Thymus (tissue), 11 donors: Measurements from ENCODE around the gene CYB561D1. TPM values are rescaled to one million over a fixed set of nuclear protein-coding genes. Genes with fewer than 3 reads are reported as not detected.
A peak's percentile ranks its signal among the peaks of the same experiment; 100 is the strongest.

ENCODE experiments used
- DNase-seq, 9 donors: peaks; one replicate each; pipeline ENCODE4 v3.0.0-alpha.2; 2013; ENCODE audit warnings: low spot score in 9 of 9, low read depth in 6 of 9, missing footprints in 1 of 9
- H3K27ac ChIP-seq, 2 donors: one replicate each; pipeline ENCODE4 v1.5.1; 2013; ENCODE audit warnings: control low read depth in 1 of 2, low read depth in 1 of 2, low read length in 1 of 2, mild to moderate bottlenecking in 1 of 2, moderate library complexity in 1 of 2
- H3K27me3 ChIP-seq, 2 donors: one replicate each; pipeline ENCODE4 v1.5.1; 2013; ENCODE audit warnings: low read length in 1 of 2; ENCODE audit not compliant: control insufficient read depth in 2 of 2, insufficient read depth in 1 of 2
- H3K36me3 ChIP-seq, 2 donors: one replicate each; pipeline ENCODE4 v1.5.1; 2013; ENCODE audit warnings: low read length in 1 of 2, mild to moderate bottlenecking in 1 of 2, moderate library complexity in 1 of 2; ENCODE audit not compliant: control insufficient read depth in 2 of 2, insufficient read depth in 2 of 2
- H3K4me1 ChIP-seq, 2 donors: one replicate each; pipeline ENCODE4 v1.5.1; 2013; ENCODE audit warnings: low read length in 2 of 2; ENCODE audit not compliant: control insufficient read depth in 2 of 2, insufficient read depth in 2 of 2
- H3K4me3 ChIP-seq, 2 donors: one replicate each; pipeline ENCODE4 v1.5.1; 2013; ENCODE audit warnings: low read length in 2 of 2, control low read depth in 1 of 2, mild to moderate bottlenecking in 1 of 2
- H3K9me3 ChIP-seq, 2 donors: one replicate each; pipeline ENCODE4 v1.5.1; 2013; ENCODE audit warnings: low read length in 1 of 2, mild to moderate bottlenecking in 1 of 2; ENCODE audit not compliant: control insufficient read depth in 2 of 2, insufficient read depth in 1 of 2
- WGBS: extraction: QIAGEN DNeasy Blood & Tissue Kit; methylation state at CpG from one replicate; pipeline ENCODE4 v1.1.7; 2013; 5-methylcytosine and 5-hydroxymethylcytosine counted together
- polyA plus RNA-seq: library from polyadenylated mRNA; stranded (reverse); fragments of 200-250 nt; gene quantifications from one replicate; pipeline ENCODE4 v1.2.3, GENCODE V29; 2013
- total RNA-seq: library from RNA; stranded (reverse); fragments of 120-200 nt; gene quantifications from one replicate; pipeline ENCODE4 v1.2.4, GENCODE V29; 2013
- donor health status: healthy.

The CYB561D1 gene
- total and polyA plus RNA-seq, 2 donors, result 3.3 to 9.4 TPM

DNA sequence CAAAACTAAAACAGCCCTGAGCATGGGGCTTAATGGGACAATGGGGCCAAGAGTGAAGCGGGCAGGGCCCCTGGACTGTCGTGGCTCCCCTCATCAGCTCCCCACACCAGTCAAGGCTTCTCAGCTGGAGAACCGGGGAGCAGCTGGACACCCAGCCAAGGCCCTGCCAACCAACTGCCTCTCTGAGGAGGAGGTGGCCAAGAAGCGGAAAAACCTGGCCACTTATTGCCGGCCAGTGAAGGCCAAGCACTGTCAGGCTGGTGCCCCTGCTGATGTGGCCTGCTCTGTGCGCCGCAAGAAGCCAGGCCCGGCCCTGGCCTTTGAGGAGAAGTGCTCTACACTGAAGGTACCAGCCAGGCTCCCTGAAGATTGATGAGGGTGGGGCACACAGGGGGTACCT lies 2.5 kb upstream of the CYB561D1 start:
- Histone ChIP-seq H3K4me3 (no peak overlapping the region), H3K9me3 (no peaks in the 10 kb centered on the region), H3K4me1 (peaks cover 7 to 25% of the 10 kb centered on the region in 2 donors), H3K36me3 (peaks cover 51 to 59% of the 10 kb centered on the region in 2 donors), H3K27ac (no peak overlapping the region), H3K27me3 (no peaks in the 10 kb centered on the region)
- WGBS, result 96% methylated on average over 8 of the region's 8 CpGs
- DNase-seq, result no peak

DNA sequence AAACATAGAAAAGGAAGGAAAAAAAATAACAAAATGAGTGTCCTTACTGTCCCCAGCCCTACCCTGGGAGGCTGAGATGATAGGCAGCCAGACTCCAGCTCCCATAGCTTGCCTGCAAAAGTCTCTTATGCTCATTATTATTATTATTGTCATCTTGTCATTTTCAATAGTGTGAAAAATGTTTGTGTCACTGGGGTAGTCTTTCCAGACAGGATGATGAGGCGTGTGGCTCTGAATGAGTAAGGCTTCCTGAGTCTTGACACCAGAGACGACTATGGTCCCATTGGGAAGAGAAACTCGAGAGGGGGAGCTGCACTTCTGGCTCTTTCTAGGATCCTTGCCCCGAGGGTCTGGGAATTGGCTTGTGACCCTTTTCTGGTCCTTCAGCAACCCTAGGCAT lies 1.1 kb upstream of the CYB561D1 start:
- H3K27me3 ChIP-seq, result no peaks in the 10 kb centered on the region
- no peak overlapping the region for H3K27ac ChIP-seq
- no peak for DNase-seq
- no peak overlapping the region for H3K4me3 ChIP-seq
- H3K36me3 ChIP-seq, result peaks cover 55 to 63% of the 10 kb centered on the region in 2 donors
- H3K9me3 ChIP-seq, result no peaks in the 10 kb centered on the region
- WGBS, result 97% methylated on average over 4 of the region's 4 CpGs
- H3K4me1 ChIP-seq, result peaks cover 7 to 37% of the 10 kb centered on the region in 2 donors

DNA sequence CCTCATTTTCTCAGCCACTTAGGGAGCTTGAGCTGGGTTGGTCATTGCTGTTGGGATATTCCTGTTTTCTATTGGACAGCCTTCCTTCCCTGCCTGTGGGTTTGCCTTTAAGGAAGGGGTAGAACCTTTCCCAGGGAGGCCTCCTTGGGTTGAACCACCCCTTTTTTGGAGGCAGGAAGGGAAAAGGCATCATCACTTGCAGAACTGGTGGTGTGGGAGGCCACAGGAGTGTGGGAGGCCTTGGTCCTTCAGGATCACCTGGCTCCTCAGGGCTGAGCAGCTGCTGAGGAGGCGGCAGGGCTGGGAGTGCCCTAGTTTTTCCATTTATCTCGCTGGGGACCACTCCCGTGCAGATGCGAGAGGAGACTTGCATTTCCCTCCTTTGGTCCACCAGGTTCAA lies 667 bp upstream of the CYB561D1 start:
- Histone ChIP-seq H3K27me3 (no peaks in the 10 kb centered on the region), H3K36me3 (peaks cover 55 to 63% of the 10 kb centered on the region in 2 donors), H3K4me3 (no peak overlapping the region), H3K4me1 (peaks cover 12 to 42% of the 10 kb centered on the region in 2 donors), H3K27ac (no peak overlapping the region), H3K9me3 (no peaks in the 10 kb centered on the region)
- no peak for DNase-seq
- 95% methylated on average over 4 of the region's 4 CpGs for WGBS

DNA sequence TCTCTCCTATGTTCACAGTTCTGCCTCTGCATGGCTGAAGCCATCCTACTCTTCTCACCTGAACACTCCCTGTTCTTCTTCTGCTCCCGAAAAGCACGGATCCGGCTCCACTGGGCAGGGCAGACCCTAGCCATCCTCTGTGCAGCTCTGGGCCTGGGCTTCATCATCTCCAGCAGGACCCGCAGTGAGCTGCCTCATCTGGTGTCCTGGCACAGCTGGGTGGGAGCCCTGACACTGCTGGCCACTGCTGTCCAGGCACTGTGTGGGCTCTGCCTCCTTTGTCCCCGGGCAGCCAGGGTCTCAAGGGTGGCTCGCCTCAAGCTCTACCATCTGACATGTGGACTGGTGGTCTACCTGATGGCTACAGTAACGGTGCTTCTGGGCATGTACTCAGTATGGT lies 1.8 kb downstream of the CYB561D1 start:
- DNase-seq, result no peak

DNA sequence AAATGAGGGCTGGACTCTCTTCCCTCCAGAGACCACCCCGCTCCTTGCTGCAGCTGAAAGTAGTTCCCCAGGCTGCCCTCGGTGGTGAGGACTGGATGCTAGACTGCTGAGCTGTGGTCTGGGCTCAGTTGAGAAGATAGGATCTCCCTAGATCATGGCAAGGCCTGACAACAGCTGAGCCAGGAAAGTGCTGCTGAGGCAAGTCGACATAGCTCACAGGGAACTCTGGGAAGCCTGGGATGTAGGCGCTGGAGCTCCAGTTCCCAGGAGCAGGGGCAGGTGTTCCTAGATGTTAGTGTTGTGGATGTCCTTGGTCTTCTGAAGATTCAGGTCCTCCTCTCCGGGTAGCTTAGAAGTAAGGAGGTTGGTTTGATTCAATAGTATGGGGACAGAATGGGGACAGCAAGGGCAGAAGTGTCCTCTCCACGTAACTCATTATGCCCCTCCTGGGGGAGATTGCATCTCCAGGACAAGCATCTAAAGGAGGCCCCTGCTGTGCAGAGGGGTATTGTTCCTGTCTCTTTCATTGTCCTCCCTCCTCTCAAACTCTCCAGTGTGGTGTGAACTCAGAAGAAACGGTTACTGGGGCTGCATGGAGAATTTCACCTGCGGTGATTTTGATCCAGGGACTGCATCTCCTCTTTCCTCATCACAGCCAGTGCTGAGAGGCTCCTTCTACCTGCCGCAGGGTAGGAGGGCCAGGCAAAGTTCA lies 3.7 kb downstream of the CYB561D1 start:
- Histone ChIP-seq H3K27me3 (no peaks in the 10 kb centered on the region), H3K27ac (peak overlapping the region; percentile 26 to 75), H3K4me1 (peaks cover 45 to 80% of the 10 kb centered on the region in 2 donors), H3K9me3 (no peaks in the 10 kb centered on the region), H3K4me3 (no peak overlapping the region), H3K36me3 (peaks cover 36 to 41% of the 10 kb centered on the region in 2 donors)
- no peak for DNase-seq
- 85% methylated on average over 9 of the region's 9 CpGs for WGBS

More for the DNA sequence above, 1.8 kb downstream of the CYB561D1 start:
- WGBS, result 97% methylated on average over 7 of the region's 7 CpGs
- Histone ChIP-seq H3K27ac (no peak overlapping the region), H3K9me3 (no peaks in the 10 kb centered on the region), H3K27me3 (no peaks in the 10 kb centered on the region), H3K36me3 (peaks cover 46 to 51% of the 10 kb centered on the region in 2 donors), H3K4me3 (no peak overlapping the region), H3K4me1 (peaks cover 30 to 64% of the 10 kb centered on the region in 2 donors)

DNA sequence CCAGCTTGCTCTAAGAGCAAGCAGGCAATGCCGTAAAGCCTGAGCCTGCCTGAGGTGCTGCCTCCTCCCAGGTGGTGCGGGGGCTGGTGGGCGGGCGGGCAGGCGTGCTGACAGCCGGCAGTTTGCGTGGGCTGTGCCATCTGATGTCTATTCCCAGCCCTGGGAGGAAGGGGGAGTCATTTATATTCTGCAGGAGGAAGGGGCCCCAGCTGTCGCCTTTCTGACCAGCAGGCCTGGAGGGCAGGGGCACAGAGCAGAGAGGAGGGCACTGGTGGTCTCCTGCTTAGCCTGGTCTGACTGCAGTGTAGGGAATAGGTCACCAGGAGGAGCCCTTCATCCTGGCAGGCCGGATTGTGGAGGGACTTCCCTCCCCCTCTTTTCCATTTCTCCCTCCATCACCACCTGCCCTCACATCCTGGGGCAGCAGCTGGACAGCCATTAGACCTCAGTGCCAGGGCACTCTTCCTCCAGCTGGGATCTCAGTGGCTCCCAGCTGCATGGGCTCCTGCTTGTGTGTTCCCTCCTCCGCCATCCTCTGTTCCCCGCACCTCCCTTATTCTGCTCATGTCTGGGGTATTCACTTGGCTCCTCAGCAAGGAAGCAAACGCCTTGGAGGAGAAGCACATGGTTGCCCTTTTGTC lies 4.4 kb downstream of the CYB561D1 start:
- 91% methylated on average over 12 of the region's 12 CpGs for WGBS
- no peaks in the 10 kb centered on the region for H3K9me3 ChIP-seq
- peaks cover 48 to 84% of the 10 kb centered on the region in 2 donors for H3K4me1 ChIP-seq
- H3K4me3 ChIP-seq, result no peak overlapping the region
- peak overlapping the region; percentile 26 to 75 for H3K27ac ChIP-seq
- peaks cover 36 to 41% of the 10 kb centered on the region in 2 donors for H3K36me3 ChIP-seq
- H3K27me3 ChIP-seq, result no peaks in the 10 kb centered on the region
- DNase-seq, result peak in 2 of 9 donors; percentile 59 to 60

DNA sequence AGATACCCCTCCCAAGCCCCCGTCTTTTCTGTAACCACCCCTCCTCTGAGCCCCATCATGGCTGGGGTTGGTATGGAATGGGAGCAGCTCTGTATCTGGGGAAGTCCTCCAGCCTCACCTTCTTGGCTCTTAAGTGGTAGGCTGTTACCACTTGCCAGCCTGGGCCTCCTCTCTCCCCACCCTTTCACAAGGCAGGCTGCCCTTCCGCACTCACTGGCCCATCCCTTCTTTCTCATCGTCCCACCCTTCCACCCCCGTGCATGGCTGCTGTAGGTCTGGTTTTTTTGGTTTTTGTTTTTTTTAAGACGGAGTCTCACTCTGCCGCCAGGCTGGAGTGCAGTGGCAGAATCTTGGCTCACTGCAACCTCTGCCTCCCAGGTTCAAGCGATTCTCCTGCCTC lies 5.2 kb downstream of the CYB561D1 start:
- Histone ChIP-seq H3K4me1 (peaks cover 50 to 86% of the 10 kb centered on the region in 2 donors), H3K4me3 (no peak overlapping the region), H3K36me3 (peaks cover 36 to 41% of the 10 kb centered on the region in 2 donors), H3K27ac (no peak overlapping the region), H3K9me3 (no peaks in the 10 kb centered on the region), H3K27me3 (no peaks in the 10 kb centered on the region)
- WGBS, result 93% methylated on average over 7 of the region's 7 CpGs
- DNase-seq, result no peak

DNA sequence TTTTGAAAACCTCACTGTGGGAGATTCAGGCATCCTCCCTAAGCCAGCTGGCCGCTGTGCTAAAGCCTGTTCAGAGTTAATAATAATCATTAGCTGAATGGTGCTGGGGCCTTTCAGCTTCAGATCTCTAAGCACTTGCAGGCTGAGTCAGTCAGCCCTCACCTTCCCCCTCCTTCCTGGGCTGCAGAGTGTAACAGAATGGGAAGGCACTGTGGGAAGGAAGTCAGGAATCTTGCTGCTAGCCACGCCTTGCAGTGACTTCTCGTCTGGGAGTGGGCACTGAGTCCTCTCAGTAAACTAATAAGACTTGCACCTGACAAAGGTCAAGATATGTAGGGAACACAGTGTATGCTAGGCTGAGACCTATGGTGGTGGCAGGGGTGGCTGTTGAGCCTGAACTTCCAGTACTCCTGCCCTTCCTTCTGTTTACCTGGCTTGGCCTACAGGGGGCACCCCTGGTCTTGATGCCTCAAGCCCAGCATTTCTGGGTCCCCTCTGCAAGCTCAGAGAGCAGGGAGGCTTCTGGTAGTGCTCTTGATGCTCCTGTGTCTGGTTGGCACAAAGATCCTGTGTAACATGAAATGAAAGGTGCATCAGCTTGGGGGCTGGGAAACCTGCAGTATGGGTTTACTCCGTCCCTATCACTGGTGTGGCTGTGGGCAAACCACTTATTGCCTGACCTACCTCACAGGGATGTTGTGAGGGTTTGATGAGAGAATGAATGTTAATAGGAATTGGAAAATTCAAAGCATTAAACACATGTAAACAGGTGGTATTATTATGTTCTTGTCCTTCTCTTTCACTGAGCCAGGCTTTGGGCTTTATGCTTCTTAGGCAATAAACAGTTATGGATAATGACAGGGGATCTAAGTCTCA lies 6.0 kb downstream of the CYB561D1 start:
- DNase-seq, result peak in 5 of 9 donors; percentile 62 to 87 (median 73)
- H3K27ac ChIP-seq, result peak overlapping the region; percentile 10 to 99

More for the DNA sequence above, 6.0 kb downstream of the CYB561D1 start:
- H3K9me3 ChIP-seq, result no peaks in the 10 kb centered on the region
- peaks cover 40 to 41% of the 10 kb centered on the region in 2 donors for H3K36me3 ChIP-seq
- peaks cover 52 to 88% of the 10 kb centered on the region in 2 donors for H3K4me1 ChIP-seq
- no peaks in the 10 kb centered on the region for H3K27me3 ChIP-seq
- 91% methylated on average over 4 of the region's 4 CpGs for WGBS
- no peak overlapping the region for H3K4me3 ChIP-seq
